K562 (cell line): Measurements from ENCODE around the gene ACTN1. TPM values are rescaled to one million over a fixed set of nuclear protein-coding genes. Genes with fewer than 3 reads are reported as not detected.

Source experiments
- CBFA2T3 ChIP-seq: fragments of 450-650 bp; IDR thresholded peaks from 2 replicates; pipeline ENCODE4 v1.6.1; 2017
- CBX3 ChIP-seq, 2 experiments: IDR thresholded peaks; 1 replicate in 1 of 2; 2 replicates in 1 of 2; pipeline ENCODE4 v1.6.1; 2012; ENCODE audit warnings: inconsistent platforms in 2 of 2, low read length in 2 of 2, borderline replicate concordance in 1 of 2, control low read depth in 1 of 2
- CCAR2 ChIP-seq: fragments of 200-400 bp; formaldehyde crosslinking; IDR thresholded peaks from 2 replicates; pipeline ENCODE4 v1.6.1; 2017; ENCODE audit warnings: mild to moderate bottlenecking, low read depth, low read length
- CEBPG ChIP-seq, 3 experiments: fragments of 200-800 bp in 1 of 3; sonication (Bioruptor generic) in 1 of 3; sonication (generic) in 1 of 3; formaldehyde crosslinking in 1 of 3; IDR thresholded peaks in 2 of 3; conservative IDR thresholded peaks in 1 of 3; 2 replicates each; pipeline versions ENCODE4 v1.6.1 to v1.8.0; 2016 to 2022; ENCODE audit warnings: missing compliant biosample characterization in 2 of 3, missing genetic modification characterization in 2 of 3, mild to moderate bottlenecking in 1 of 3, missing genetic modification reagents in 1 of 3
- E2F3 ChIP-seq: fragments of 250-450 bp; sonication (Bioruptor Pico); IDR thresholded peaks from 2 replicates; pipeline ENCODE4 v1.4.0; 2020; ENCODE audit warnings: mild to moderate bottlenecking
- ELF1 ChIP-seq: fragments of 200-800 bp; sonication (Bioruptor generic); IDR thresholded peaks from 2 replicates; pipeline ENCODE4 v1.6.1; 2016; ENCODE audit warnings: missing genetic modification characterization, missing compliant biosample characterization
- ESRRA ChIP-seq: fragments of 450-650 bp; IDR thresholded peaks from 2 replicates; pipeline ENCODE4 v1.6.1; 2014; ENCODE audit warnings: low read depth, mild to moderate bottlenecking, moderate library complexity, borderline replicate concordance
- FOSL1 ChIP-seq: fragments of 200-800 bp; sonication (Bioruptor generic); conservative IDR thresholded peaks from 2 replicates; pipeline ENCODE4 v1.6.1; 2016; ENCODE audit warnings: missing genetic modification characterization, missing compliant biosample characterization
- GATAD2A ChIP-seq: fragments of 450-650 bp; IDR thresholded peaks from 2 replicates; pipeline ENCODE4 v1.6.1; 2017
- GTF2A2 ChIP-seq: IDR thresholded peaks from 2 replicates; pipeline ENCODE4 v1.6.1; 2016; ENCODE audit warnings: mild to moderate bottlenecking, missing genetic modification characterization, missing compliant biosample characterization
- MCM3 ChIP-seq: fragments of 450-650 bp; IDR thresholded peaks from 2 replicates; pipeline ENCODE4 v1.6.1; 2016
- RAD51 ChIP-seq: fragments of 450-650 bp; IDR thresholded peaks from 2 replicates; pipeline ENCODE4 v1.7.1; 2016; ENCODE audit warnings: low read depth, mild to moderate bottlenecking, borderline replicate concordance
- TBL1XR1 ChIP-seq, 2 experiments: IDR thresholded peaks; 2 replicates each; pipeline ENCODE4 v1.6.1; 2012; ENCODE audit warnings: improper control_type of control experiment in 2 of 2, low read length in 2 of 2, mild to moderate bottlenecking in 1 of 2
- TCF7 ChIP-seq: sonication (generic); IDR thresholded peaks from 2 replicates; pipeline ENCODE4 v1.6.1; 2016; ENCODE audit warnings: antibody characterized with exemption, borderline replicate concordance
- ZNF175 ChIP-seq: fragments of 200-800 bp; sonication (Bioruptor generic); IDR thresholded peaks from 2 replicates; pipeline ENCODE4 v1.6.1; 2016; ENCODE audit warnings: low read depth, mild to moderate bottlenecking, missing genetic modification characterization, missing compliant biosample characterization
- ZNF24 ChIP-seq: fragments of 450-650 bp; IDR thresholded peaks from 2 replicates; pipeline ENCODE4 v1.6.1; 2016
- ZNF324 ChIP-seq: fragments of 250-450 bp; sonication (Bioruptor Pico); IDR thresholded peaks from 2 replicates; pipeline ENCODE4 v1.4.0; 2020; ENCODE audit warnings: mild to moderate bottlenecking
- ZNF77 ChIP-seq: fragments of 250-450 bp; sonication (Bioruptor Pico); IDR thresholded peaks from 2 replicates; pipeline ENCODE4 v1.5.0; 2020
- polyA plus RNA-seq, 8 experiments: library from polyadenylated mRNA; depleted of rRNA in 4 of 8; stranded (reverse) in 5 of 8; unstranded in 3 of 8; fragments of >200 nt; fragmentation: Nextera tagmentation in 2 of 8; fragmentation: Illumina TruSeq in 1 of 8; extraction: Ambion mirVana in 2 of 8; extraction: Trizol in 1 of 8; gene quantifications; 2 replicates each; pipeline versions ENCODE4 v1.2.1 to v1.2.3, GENCODE V29; 2011 to 2014; ENCODE audit warnings: inconsistent platforms in 1 of 8, missing spikeins in 1 of 8
- total RNA-seq, 7 experiments: library from RNA; depleted of rRNA in 6 of 7; stranded (reverse); fragments of >200 nt in 6 of 7; fragmentation: Illumina TruSeq in 2 of 7; extraction: Trizol in 2 of 7; gene quantifications; 2 replicates each; pipeline versions ENCODE4 v1.2.1 to v1.2.3, GENCODE V29; 2011 to 2021; ENCODE audit warnings: low replicate concordance in 1 of 7
- TF ChIP-seq, protein P1 (sequence below): fragments of 150-350 bp; IDR thresholded peaks from 2 replicates; pipeline ENCODE4 v1.6.1; 2014; ENCODE audit warnings: low read depth, mild to moderate bottlenecking, low read length, borderline replicate concordance
- TF ChIP-seq, protein P2 (sequence below), 2 experiments: fragments of 450-650 bp in 1 of 2; sonication (generic) in 1 of 2; formaldehyde crosslinking in 1 of 2; IDR thresholded peaks in 1 of 2; conservative IDR thresholded peaks in 1 of 2; 2 replicates each; pipeline versions ENCODE4 v1.6.1 to v1.8.1; 2016 to 2023; ENCODE audit warnings: mild to moderate bottlenecking in 2 of 2, moderate library complexity in 2 of 2, inconsistent platforms in 1 of 2, missing genetic modification reagents in 1 of 2
- TF ChIP-seq, protein P3 (sequence below): fragments of 450-650 bp; IDR thresholded peaks from 2 replicates; pipeline ENCODE4 v1.6.1; 2016

ACTN1 gene
- total and polyA plus RNA-seq, 9 of the 15 experiments (the other 6 are each of a cell fraction or from before 2014, with no cell fraction given) = 2.2 to 67.7 (median 34.5) TPM

DNA sequence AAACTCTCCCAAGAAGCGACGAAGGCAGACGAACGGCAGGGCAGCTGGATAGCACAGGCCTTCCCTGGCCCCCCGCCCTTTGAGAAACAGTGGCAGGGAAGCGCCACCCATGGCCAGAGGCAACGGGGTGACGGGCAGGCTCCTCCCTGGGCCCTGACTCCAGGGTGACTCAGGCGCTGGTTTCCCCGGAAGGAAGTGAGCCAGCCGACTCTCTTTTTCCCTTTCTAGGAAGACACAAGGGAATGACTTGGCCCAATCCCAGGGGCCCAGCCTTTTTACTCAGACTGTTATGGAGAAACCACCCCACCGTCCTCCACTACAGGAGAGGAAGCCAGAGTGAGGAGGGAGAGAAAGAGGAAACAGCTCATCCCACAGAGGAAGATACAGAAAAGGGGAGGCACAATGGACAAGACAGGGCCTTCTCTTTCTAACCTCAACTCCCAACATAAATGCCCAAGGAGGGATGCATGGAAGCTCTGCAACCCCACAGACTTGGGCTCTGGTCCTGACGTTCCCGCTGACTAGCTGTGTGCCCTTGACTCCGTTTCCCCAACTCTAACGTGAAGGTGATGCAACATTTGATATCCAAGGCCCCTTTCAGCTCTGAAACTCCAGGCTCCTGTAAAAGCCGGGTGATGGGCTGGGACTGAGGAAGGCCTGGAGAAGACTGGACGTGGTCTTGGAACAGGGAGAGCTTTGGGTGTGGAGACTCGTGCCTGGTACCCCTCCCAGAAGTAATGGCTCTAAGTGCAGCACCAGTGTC, 27.9 kb downstream of the ACTN1 start (continued):
- TF ChIP-seq ELF1 (tag) = 0 out of 2 replicates have a peak, but pooled peaks have one; percentile 27
- TF ChIP-seq MCM3 = no peak
- TF ChIP-seq ZNF24 = peak; percentile 87; the same call in 1 of the 2 replicates
- no peak for TF ChIP-seq CCAR2
- TF ChIP-seq, protein P1, sequence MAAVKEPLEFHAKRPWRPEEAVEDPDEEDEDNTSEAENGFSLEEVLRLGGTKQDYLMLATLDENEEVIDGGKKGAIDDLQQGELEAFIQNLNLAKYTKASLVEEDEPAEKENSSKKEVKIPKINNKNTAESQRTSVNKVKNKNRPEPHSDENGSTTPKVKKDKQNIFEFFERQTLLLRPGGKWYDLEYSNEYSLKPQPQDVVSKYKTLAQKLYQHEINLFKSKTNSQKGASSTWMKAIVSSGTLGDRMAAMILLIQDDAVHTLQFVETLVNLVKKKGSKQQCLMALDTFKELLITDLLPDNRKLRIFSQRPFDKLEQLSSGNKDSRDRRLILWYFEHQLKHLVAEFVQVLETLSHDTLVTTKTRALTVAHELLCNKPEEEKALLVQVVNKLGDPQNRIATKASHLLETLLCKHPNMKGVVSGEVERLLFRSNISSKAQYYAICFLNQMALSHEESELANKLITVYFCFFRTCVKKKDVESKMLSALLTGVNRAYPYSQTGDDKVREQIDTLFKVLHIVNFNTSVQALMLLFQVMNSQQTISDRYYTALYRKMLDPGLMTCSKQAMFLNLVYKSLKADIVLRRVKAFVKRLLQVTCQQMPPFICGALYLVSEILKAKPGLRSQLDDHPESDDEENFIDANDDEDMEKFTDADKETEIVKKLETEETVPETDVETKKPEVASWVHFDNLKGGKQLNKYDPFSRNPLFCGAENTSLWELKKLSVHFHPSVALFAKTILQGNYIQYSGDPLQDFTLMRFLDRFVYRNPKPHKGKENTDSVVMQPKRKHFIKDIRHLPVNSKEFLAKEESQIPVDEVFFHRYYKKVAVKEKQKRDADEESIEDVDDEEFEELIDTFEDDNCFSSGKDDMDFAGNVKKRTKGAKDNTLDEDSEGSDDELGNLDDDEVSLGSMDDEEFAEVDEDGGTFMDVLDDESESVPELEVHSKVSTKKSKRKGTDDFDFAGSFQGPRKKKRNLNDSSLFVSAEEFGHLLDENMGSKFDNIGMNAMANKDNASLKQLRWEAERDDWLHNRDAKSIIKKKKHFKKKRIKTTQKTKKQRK = no peak
- TF ChIP-seq TBL1XR1 (IDR thresholded peaks at IDR 0.05; ENCODE audit: low read length in 2 of 2) = no peak
- no peak for TF ChIP-seq E2F3 (CRISPR knock-in tag)
- no peak for TF ChIP-seq ZNF324
- TF ChIP-seq FOSL1 (tag) = peak; percentile 88
- TF ChIP-seq, protein P2, sequence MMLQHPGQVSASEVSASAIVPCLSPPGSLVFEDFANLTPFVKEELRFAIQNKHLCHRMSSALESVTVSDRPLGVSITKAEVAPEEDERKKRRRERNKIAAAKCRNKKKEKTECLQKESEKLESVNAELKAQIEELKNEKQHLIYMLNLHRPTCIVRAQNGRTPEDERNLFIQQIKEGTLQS (IDR thresholded peaks at IDR 0.05) = peak; percentile 34; the same call in 1 of the 2 replicates
- TF ChIP-seq, protein P2 (CRISPR knock-in tag; conservative IDR thresholded peaks at IDR 0.05) = no peak
- TF ChIP-seq RAD51 = no peak
- TF ChIP-seq, protein P3, sequence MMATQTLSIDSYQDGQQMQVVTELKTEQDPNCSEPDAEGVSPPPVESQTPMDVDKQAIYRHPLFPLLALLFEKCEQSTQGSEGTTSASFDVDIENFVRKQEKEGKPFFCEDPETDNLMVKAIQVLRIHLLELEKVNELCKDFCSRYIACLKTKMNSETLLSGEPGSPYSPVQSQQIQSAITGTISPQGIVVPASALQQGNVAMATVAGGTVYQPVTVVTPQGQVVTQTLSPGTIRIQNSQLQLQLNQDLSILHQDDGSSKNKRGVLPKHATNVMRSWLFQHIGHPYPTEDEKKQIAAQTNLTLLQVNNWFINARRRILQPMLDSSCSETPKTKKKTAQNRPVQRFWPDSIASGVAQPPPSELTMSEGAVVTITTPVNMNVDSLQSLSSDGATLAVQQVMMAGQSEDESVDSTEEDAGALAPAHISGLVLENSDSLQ = peak; percentile 16; the same call in 1 of the 2 replicates
- no peak for TF ChIP-seq GATAD2A
- TF ChIP-seq CEBPG (CRISPR knock-in tag; IDR thresholded peaks at IDR 0.05) = 0 out of 2 replicates have a peak, but pooled peaks have one; percentile 14
- peak in 1 of 2 experiments; percentile 47; a peak in 2 of 4 replicates for TF ChIP-seq CEBPG (tag; conservative IDR thresholded peaks at IDR 0.05 in 1 of 2, IDR thresholded peaks at IDR 0.05 in 1 of 2)
- no peak for TF ChIP-seq CBFA2T3
- no peak for TF ChIP-seq ZNF175 (CRISPR knock-in tag)
- no peak for TF ChIP-seq GTF2A2
- TF ChIP-seq CBX3 (IDR thresholded peaks at IDR 0.05; ENCODE audit: borderline replicate concordance in 1 of 2, low read length in 2 of 2) = no peak
- no peak for TF ChIP-seq ESRRA
- no peak for TF ChIP-seq ZNF77 (CRISPR knock-in tag)
- TF ChIP-seq TCF7 = no peak
